Smooth muscle cell (in vitro differentiated cells): ENCODE measurements around the gene COX5A. TPM values are rescaled to one million over a fixed set of nuclear protein-coding genes. Genes with fewer than 3 reads are reported as not detected.

Experiments used
- DNase-seq: peaks from one replicate; lab custom pipeline; 2025; ENCODE audit not compliant: unreplicated experiment; lab: John Stamatoyannopoulos, UW
- H2AFZ ChIP-seq: fragments of 200-600 bp; sonication (generic); 2 replicates; pipeline ENCODE4 v1.6.0; 2016; ENCODE audit warnings: antibody characterized with exemption, low read depth, mild to moderate bottlenecking
- H3F3A ChIP-seq: fragments of 200-600 bp; sonication (generic); 2 replicates; pipeline ENCODE4 v1.6.0; 2017; ENCODE audit warnings: antibody characterized with exemption, low read depth
- H3K27ac ChIP-seq: fragments of 200-600 bp; sonication (generic); 2 replicates; pipeline ENCODE4 v1.5.1; 2016; ENCODE audit warnings: low read depth, mild to moderate bottlenecking
- H3K27me3 ChIP-seq: fragments of 200-600 bp; sonication (generic); 2 replicates; pipeline ENCODE4 v1.6.1; 2016; ENCODE audit warnings: low read depth, mild to moderate bottlenecking
- H3K36me3 ChIP-seq: fragments of 200-600 bp; sonication (generic); 2 replicates; pipeline ENCODE4 v1.5.1; 2016; ENCODE audit warnings: low read depth
- H3K4me1 ChIP-seq: fragments of 200-600 bp; sonication (generic); 2 replicates; pipeline ENCODE4 v1.5.1; 2016; ENCODE audit warnings: low read depth
- H3K4me2 ChIP-seq: fragments of 200-600 bp; sonication (generic); 2 replicates; pipeline ENCODE4 v1.6.0; 2016; ENCODE audit warnings: mild to moderate bottlenecking
- H3K4me3 ChIP-seq: fragments of 200-600 bp; sonication (generic); 2 replicates; pipeline ENCODE4 v1.5.1; 2016; ENCODE audit warnings: mild to moderate bottlenecking
- H3K79me2 ChIP-seq: fragments of 200-600 bp; sonication (generic); 2 replicates; pipeline ENCODE4 v1.6.0; 2016; ENCODE audit warnings: low read depth, mild to moderate bottlenecking
- H3K9ac ChIP-seq: fragments of 200-600 bp; sonication (generic); 2 replicates; pipeline ENCODE4 v1.6.0; 2016; ENCODE audit warnings: low read depth
- H3K9me3 ChIP-seq: fragments of 200-600 bp; sonication (generic); replicated peaks from 2 replicates; pipeline ENCODE4 v1.5.1; 2016; ENCODE audit warnings: low read depth
- H4K20me1 ChIP-seq: fragments of 200-600 bp; sonication (generic); 2 replicates; pipeline ENCODE4 v1.6.0; 2016; ENCODE audit warnings: low read depth
- CTCF ChIP-seq: fragments of 200-600 bp; sonication (generic); IDR thresholded peaks from 2 replicates; pipeline ENCODE4 v1.5.1; 2017; ENCODE audit warnings: borderline replicate concordance, mild to moderate bottlenecking, antibody characterized with exemption; ENCODE audit not compliant: insufficient read depth, poor library complexity, severe bottlenecking
- WGBS: methylation state at CpG from one replicate; pipeline ENCODE4 v1.1.7; 2016; ENCODE audit warnings: low lambda C conversion rate; 5-methylcytosine and 5-hydroxymethylcytosine counted together
- polyA plus RNA-seq: library from polyadenylated mRNA; unstranded; fragments of >200 nt; fragmentation: Nextera tagmentation; extraction: Ambion mirVana; gene quantifications from 2 replicates; pipeline ENCODE4 v1.2.1, GENCODE V29; 2016
- total RNA-seq: library from RNA; depleted of rRNA; stranded (reverse); fragments of >200 nt; gene quantifications from 2 replicates; pipeline ENCODE4 v1.2.3, GENCODE V29; 2014

Gene COX5A
- total and polyA plus RNA-seq, 2 experiments from 2014 or later: 154 to 325 TPM

- Histone ChIP-seq H3K79me2 (peaks cover 74% of the 10 kb centered on the region), H3K4me2 (no peak overlapping the region), H3F3A (no peaks in the 10 kb centered on the region), H3K36me3 (peaks cover 2% of the 10 kb centered on the region), H3K4me3 (no peak overlapping the region), H3K27me3 (no peaks in the 10 kb centered on the region), H3K4me1 (peaks cover 13% of the 10 kb centered on the region), H2AFZ (no peak overlapping the region), H3K27ac (no peak overlapping the region), H3K9ac (no peak overlapping the region), H4K20me1 (peaks cover 48% of the 10 kb centered on the region), H3K9me3 (no peaks in the 10 kb centered on the region)
- no peak for DNase-seq
- 88% methylated on average over 2 of the region's 2 CpGs for WGBS
- TF ChIP-seq CTCF: no peak
These were observed 4.3 kb downstream of the COX5A start for GRCh38 chr15:74933573-74933972.

DNA sequence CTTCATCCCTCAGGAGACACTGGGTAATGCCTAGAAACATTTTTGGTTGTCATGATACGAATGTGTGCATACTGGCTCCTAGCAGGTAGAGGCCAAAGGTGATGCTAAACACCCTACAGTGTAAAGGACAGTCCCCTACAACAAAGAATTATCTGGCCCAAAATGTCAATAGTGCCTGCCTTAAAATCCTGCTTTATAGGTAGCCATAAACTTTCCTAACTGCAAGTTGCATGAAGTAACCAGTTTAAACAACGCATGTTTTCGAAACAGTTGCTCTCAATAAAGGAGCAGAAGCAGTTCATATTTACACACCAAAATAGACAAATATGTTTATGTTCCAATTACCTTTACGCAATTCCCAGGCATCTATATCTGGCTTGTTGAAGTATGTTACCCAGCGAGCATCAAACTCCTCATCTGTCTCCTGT, 9.1 kb downstream of the COX5A start:
- H3K4me1 ChIP-seq: no peaks in the 10 kb centered on the region
- WGBS: 98% methylated on average over 5 of the region's 5 CpGs
- H3K4me2 ChIP-seq: no peak overlapping the region
- H3K9me3 ChIP-seq: no peaks in the 10 kb centered on the region
- no peak overlapping the region for H3K4me3 ChIP-seq
- peaks cover 10% of the 10 kb centered on the region for H3K36me3 ChIP-seq
- no peak overlapping the region for H3K27ac ChIP-seq
- H3K27me3 ChIP-seq: no peaks in the 10 kb centered on the region
- no peak for TF ChIP-seq CTCF
- peaks cover 42% of the 10 kb centered on the region for H4K20me1 ChIP-seq
- H3K9ac ChIP-seq: no peak overlapping the region
- H3K79me2 ChIP-seq: peaks cover 35% of the 10 kb centered on the region
- DNase-seq: no peak
- H2AFZ ChIP-seq: no peak overlapping the region
- H3F3A ChIP-seq: no peaks in the 10 kb centered on the region

DNA sequence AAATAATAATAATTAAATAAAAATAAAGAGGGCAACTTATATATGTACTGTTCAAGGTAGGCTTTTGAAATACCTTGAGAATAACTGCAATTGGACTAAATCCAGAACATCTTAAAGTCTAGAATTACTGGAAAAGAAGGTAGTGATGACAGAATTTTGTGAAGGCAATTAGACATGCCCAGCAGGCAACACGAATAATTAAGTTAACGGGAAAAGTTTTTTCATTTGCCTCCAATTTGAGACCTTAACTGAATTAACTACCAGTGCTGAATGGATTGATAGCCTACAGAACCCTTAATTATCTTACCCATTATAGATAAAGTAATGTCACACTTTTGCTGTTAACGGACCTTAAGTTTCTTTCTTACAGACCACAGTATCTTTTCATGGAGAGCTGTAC, 13.3 kb downstream of the COX5A start:
- H3K27me3 ChIP-seq: no peaks in the 10 kb centered on the region
- no peak overlapping the region for H2AFZ ChIP-seq
- H3F3A ChIP-seq: no peaks in the 10 kb centered on the region
- H3K79me2 ChIP-seq: peaks cover 9% of the 10 kb centered on the region
- no peak overlapping the region for H3K9ac ChIP-seq
- H3K27ac ChIP-seq: no peak overlapping the region
- DNase-seq: no peak
- no peaks in the 10 kb centered on the region for H3K9me3 ChIP-seq
- 96% methylated on average over 3 of the region's 3 CpGs for WGBS
- no peak for TF ChIP-seq CTCF
- peaks cover 21% of the 10 kb centered on the region for H4K20me1 ChIP-seq
- no peak overlapping the region for H3K4me3 ChIP-seq
- H3K4me1 ChIP-seq: no peaks in the 10 kb centered on the region
- H3K4me2 ChIP-seq: no peak overlapping the region
- H3K36me3 ChIP-seq: peaks cover 24% of the 10 kb centered on the region

DNA sequence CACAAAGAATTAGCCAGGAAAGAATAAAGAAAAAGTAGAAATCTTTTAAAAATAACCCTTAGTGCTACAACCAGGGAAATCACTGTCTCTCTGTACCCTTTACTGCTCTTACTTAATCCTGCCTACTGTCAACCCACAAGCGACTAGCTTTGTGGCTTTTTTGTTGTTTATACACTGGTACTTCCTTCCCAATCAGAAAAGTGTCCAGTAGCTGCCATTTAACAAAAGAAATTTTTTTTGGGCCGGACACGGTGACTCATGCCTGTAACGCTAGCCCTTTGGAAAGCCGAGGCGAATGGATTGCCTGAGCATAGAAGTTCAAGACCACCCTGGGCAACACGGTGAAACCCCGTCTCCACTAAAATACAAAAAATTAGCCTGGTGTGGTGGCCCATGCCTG, 17.4 kb downstream of the COX5A start:
- WGBS: 88% methylated on average over 8 of the region's 8 CpGs
- Histone ChIP-seq H3K27ac (no peak overlapping the region), H3K9me3 (no peaks in the 10 kb centered on the region), H3K79me2 (no peaks in the 10 kb centered on the region), H3K4me3 (no peak overlapping the region), H3K27me3 (no peaks in the 10 kb centered on the region), H3K4me2 (no peak overlapping the region), H3F3A (no peaks in the 10 kb centered on the region), H2AFZ (no peak overlapping the region), H3K4me1 (no peaks in the 10 kb centered on the region), H4K20me1 (no peaks in the 10 kb centered on the region), H3K36me3 (peaks cover 24% of the 10 kb centered on the region), H3K9ac (no peak overlapping the region)
- no peak for DNase-seq
- TF ChIP-seq CTCF: no peak
